H9 (cell line): ENCODE data around the gene SPTBN1. TPM values are rescaled to one million over a fixed set of nuclear protein-coding genes. Genes with fewer than 3 reads are reported as not detected.

Experiments
- DNase-seq: peaks from one replicate; pipeline ENCODE4 v3.0.0-alpha.2; 2017
- H2AFZ ChIP-seq: one replicate; pipeline ENCODE4 v1.6.1; 2013; ENCODE audit warnings: mild to moderate bottlenecking, low read length, control low read depth, moderate library complexity
- H2AK5ac ChIP-seq: 2 replicates; pipeline ENCODE4 v1.6.1; 2013; ENCODE audit warnings: low read length, control low read depth, mixed read lengths; ENCODE audit not compliant: insufficient read length
- H2BK120ac ChIP-seq: one replicate; pipeline ENCODE4 v1.6.1; 2013; ENCODE audit warnings: low read depth, mild to moderate bottlenecking, low read length, control low read depth, inconsistent platforms; ENCODE audit not compliant: poor library complexity, severe bottlenecking
- H2BK12ac ChIP-seq: 2 replicates; pipeline ENCODE4 v1.6.1; 2013; ENCODE audit warnings: low read length, control low read depth, mixed read lengths, low read depth; ENCODE audit not compliant: insufficient read length
- H2BK15ac ChIP-seq: 2 replicates; pipeline ENCODE4 v1.6.1; 2013; ENCODE audit warnings: low read depth, low read length, control low read depth
- H2BK20ac ChIP-seq: one replicate; pipeline ENCODE4 v1.6.1; 2013; ENCODE audit warnings: low read depth, mild to moderate bottlenecking, low read length, control low read depth, inconsistent platforms; ENCODE audit not compliant: poor library complexity, severe bottlenecking
- H2BK5ac ChIP-seq: 2 replicates; pipeline ENCODE4 v1.6.1; 2013; ENCODE audit warnings: low read length, control low read depth, mixed read lengths; ENCODE audit not compliant: insufficient read length
- H3K14ac ChIP-seq: 2 replicates; pipeline ENCODE4 v1.6.1; 2013; ENCODE audit warnings: low read length, control low read depth; ENCODE audit not compliant: insufficient read depth
- H3K18ac ChIP-seq: 2 replicates; pipeline ENCODE4 v1.6.1; 2013; ENCODE audit warnings: low read depth, mild to moderate bottlenecking, mixed read lengths, low read length, control low read depth; ENCODE audit not compliant: insufficient read length
- H3K23ac ChIP-seq: 2 replicates; pipeline ENCODE4 v1.6.1; 2013; ENCODE audit warnings: low read length, control low read depth, mixed read lengths, low read depth; ENCODE audit not compliant: insufficient read length
- H3K23me2 ChIP-seq: 2 replicates; pipeline ENCODE4 v1.6.1; 2013; ENCODE audit warnings: low read depth, mild to moderate bottlenecking, mixed read lengths, low read length, control low read depth; ENCODE audit not compliant: insufficient read length, poor library complexity, severe bottlenecking
- H3K27ac ChIP-seq: 2 replicates; pipeline ENCODE4 v1.5.1; 2013; ENCODE audit warnings: low read length, control low read depth, mixed read lengths, low read depth; ENCODE audit not compliant: insufficient read length
- H3K27me3 ChIP-seq: 2 replicates; pipeline ENCODE4 v1.6.1; 2013; ENCODE audit warnings: low read length, control low read depth, inconsistent platforms; ENCODE audit not compliant: insufficient read depth
- H3K4ac ChIP-seq: 2 replicates; pipeline ENCODE4 v1.6.1; 2013; ENCODE audit warnings: low read depth, mild to moderate bottlenecking, control low read depth, inconsistent platforms, low read length, moderate library complexity
- H3K4me1 ChIP-seq: 2 replicates; pipeline ENCODE4 v1.6.1; 2013; ENCODE audit warnings: low read length, control low read depth, inconsistent platforms; ENCODE audit not compliant: insufficient read depth
- H3K4me2 ChIP-seq: 2 replicates; pipeline ENCODE4 v1.6.1; 2013; ENCODE audit warnings: low read length, control low read depth, mixed read lengths; ENCODE audit not compliant: insufficient read length, insufficient read depth
- H3K56ac ChIP-seq: 2 replicates; pipeline ENCODE4 v1.6.1; 2013; ENCODE audit warnings: low read depth, mild to moderate bottlenecking, mixed read lengths, low read length, control low read depth; ENCODE audit not compliant: insufficient read length
- H3K79me1 ChIP-seq: 2 replicates; pipeline ENCODE4 v1.6.1; 2013; ENCODE audit warnings: low read depth, mild to moderate bottlenecking, moderate library complexity, low read length, control low read depth, inconsistent platforms; ENCODE audit not compliant: insufficient read depth, poor library complexity, severe bottlenecking
- H3K79me2 ChIP-seq: 2 replicates; pipeline ENCODE4 v1.6.1; 2013; ENCODE audit warnings: low read length, control low read depth, inconsistent platforms; ENCODE audit not compliant: insufficient read depth
- H3K9ac ChIP-seq: 2 replicates; pipeline ENCODE4 v1.6.1; 2013; ENCODE audit warnings: low read length, control low read depth, mixed read lengths; ENCODE audit not compliant: insufficient read length; ENCODE audit errors: extremely low read depth
- H3K9me3 ChIP-seq: one replicate; pipeline ENCODE4 v1.6.1; 2013; ENCODE audit warnings: low read depth, low read length, inconsistent platforms; ENCODE audit not compliant: control insufficient read depth
- H3T11ph ChIP-seq: one replicate; pipeline ENCODE4 v1.6.1; 2013; ENCODE audit warnings: mild to moderate bottlenecking, low read length, control low read depth, inconsistent platforms
- H4K20me1 ChIP-seq: one replicate; pipeline ENCODE4 v1.6.1; 2013; ENCODE audit not compliant: control insufficient read depth, insufficient read length, insufficient read depth
- H4K5ac ChIP-seq: 2 replicates; pipeline ENCODE4 v1.6.1; 2013; ENCODE audit warnings: low read depth, mild to moderate bottlenecking, mixed read lengths, low read length, control low read depth; ENCODE audit not compliant: insufficient read length
- H4K8ac ChIP-seq: replicated peaks from 2 replicates; pipeline ENCODE4 v1.6.1; 2013; ENCODE audit warnings: low read length, control low read depth, mixed read lengths, low read depth; ENCODE audit not compliant: insufficient read length
- H4K91ac ChIP-seq: 2 replicates; pipeline ENCODE4 v1.6.1; 2013; ENCODE audit warnings: low read depth, mild to moderate bottlenecking, moderate library complexity, mixed read lengths, low read length, control low read depth; ENCODE audit not compliant: insufficient read length
- H3K27ac Mint-ChIP-seq, 3 experiments: 2 replicates in 2 of 3; 3 replicates in 1 of 3; pipeline ENCODE4 v1.8.0; 2020 to 2021; ENCODE audit warnings: mixed read lengths in 3 of 3, mild to moderate bottlenecking in 1 of 3, moderate library complexity in 1 of 3
- H3K27me3 Mint-ChIP-seq: 2 replicates; pipeline ENCODE4 v1.8.0; 2021; ENCODE audit warnings: low read depth, mild to moderate bottlenecking, moderate library complexity, mixed read lengths
- H3K36me3 Mint-ChIP-seq, 3 experiments: 2 replicates in 2 of 3; 3 replicates in 1 of 3; pipeline ENCODE4 v1.8.0; 2020 to 2021; ENCODE audit warnings: low read depth in 3 of 3, mixed read lengths in 3 of 3; ENCODE audit not compliant: insufficient read depth in 1 of 3
- H3K4me1 Mint-ChIP-seq, 2 experiments: 2 replicates each; pipeline ENCODE4 v1.8.0; 2020; ENCODE audit warnings: mixed read lengths in 2 of 2
- H3K4me3 Mint-ChIP-seq, 2 experiments: 2 replicates in 1 of 2; 3 replicates in 1 of 2; pipeline ENCODE4 v1.8.0; 2020 to 2021; ENCODE audit warnings: mild to moderate bottlenecking in 2 of 2, mixed read lengths in 2 of 2, moderate library complexity in 1 of 2
- H3K9me3 Mint-ChIP-seq, 2 experiments: 2 replicates in 1 of 2; 3 replicates in 1 of 2; pipeline ENCODE4 v1.8.0; 2020; ENCODE audit warnings: mild to moderate bottlenecking in 2 of 2, mixed read lengths in 2 of 2, moderate library complexity in 1 of 2
- CTCF ChIP-seq: fragments of 200-600 bp; sonication (generic); conservative IDR thresholded peaks from 3 replicates; pipeline ENCODE4 v1.8.0; 2021; ENCODE audit warnings: antibody characterized with exemption, mild to moderate bottlenecking
- WGBS: extraction: QIAGEN DNeasy Blood & Tissue Kit; methylation state at CpG from one replicate; pipeline ENCODE4 v1.1.7; 2013; ENCODE audit warnings: missing lambda C conversion rate, low lambda C conversion rate, mixed read lengths; ENCODE audit not compliant: insufficient read length; ENCODE audit errors: extremely low coverage; 5-methylcytosine and 5-hydroxymethylcytosine counted together
- total RNA-seq: library from RNA; stranded (reverse); gene quantifications from 2 replicates; pipeline ENCODE4 v1.2.1, GENCODE V29; 2021

SPTBN1 gene
- total RNA-seq, 1 experiment from 2014 or later = 164 TPM

GRCh38 chr2:54579061-54579681 is 123.0 kb downstream of the SPTBN1 start:
- H3K27ac Mint-ChIP-seq = peak overlapping the region in 1 of 3 experiments; percentile 86; a peak in 2 of 7 replicates

More at GRCh38 chr2:54579061-54579681, 123.0 kb downstream of the SPTBN1 start:
- WGBS = no CpG with 5 or more reads among the region's 8 CpGs
- Histone ChIP-seq H4K5ac (no peak overlapping the region), H3K27me3 (no peaks in the 10 kb centered on the region), H3K79me2 (peaks cover 49% of the 10 kb centered on the region; the same call in 1 of the 2 replicates), H2BK120ac (no peak overlapping the region), H3K14ac (no peak overlapping the region), H2BK15ac (no peak overlapping the region), H3K9me3 (no peaks in the 10 kb centered on the region), H2AFZ (no peak overlapping the region), H2BK5ac (no peak overlapping the region), H2BK20ac (no peak overlapping the region), H3T11ph (no peak overlapping the region), H4K8ac (no peak overlapping the region), H4K20me1 (peaks cover 3% of the 10 kb centered on the region), H3K23me2 (no peaks in the 10 kb centered on the region), H3K56ac (no peak overlapping the region), H3K9ac (no peak overlapping the region), H3K4ac (no peak overlapping the region), H3K27ac (no peak overlapping the region), H3K4me2 (no peak overlapping the region), H3K4me1 (peaks cover 28% of the 10 kb centered on the region), H3K79me1 (peaks cover 8% of the 10 kb centered on the region), H2BK12ac (no peak overlapping the region), H3K23ac (no peak overlapping the region), H2AK5ac (no peak overlapping the region), H3K18ac (no peak overlapping the region), H4K91ac (no peak overlapping the region)
- Mint-ChIP-seq H3K36me3 (peaks cover 4 to 6% (median 4%) of the 10 kb centered on the region in 3 experiments; a peak in 5 of 7 replicates), H3K4me1 (peaks cover 75 to 79% of the 10 kb centered on the region in 2 experiments), H3K4me3 (0 out of 5 replicates have a peak overlapping the region, but pooled peaks of 1 of the 2 experiments have one; percentile 2), H3K27me3 (no peaks in the 10 kb centered on the region), H3K9me3 (no peaks in the 10 kb centered on the region)
- no peak for TF ChIP-seq CTCF
- DNase-seq = no peak
